ENCODE measurements around the gene HOXD9.

GRCh38 chr2:176122052-176122682, 352 bp upstream of the HOXD9 start:
- TF ChIP-seq POLR2AphosphoS5 (IDR thresholded peaks at IDR 0.05; ENCODE audit: low read depth, low read length) (no peak), TAF1 (IDR thresholded peaks at IDR 0.05; ENCODE audit: borderline replicate concordance, insufficient read depth, low read length) (no peak), REST (IDR thresholded peaks at IDR 0.05; ENCODE audit: insufficient read depth in 1 of 2, low read depth in 2 of 2, low read length in 2 of 2) (no peak), SIN3A (IDR thresholded peaks at IDR 0.05; ENCODE audit: borderline replicate concordance, insufficient read depth, low read length) (no peak)

Measured in PFSK-1 (cell line).